Stimulated activated CD4-positive, alpha-beta T cell treated with anti-CD3 and anti-CD28 coated beads, Interleukin-2, amount 100 ng/mL, for 4 hours (primary cell): ENCODE data around the gene BPIFB1.

Experiments used
- DNase-seq: peaks from one replicate; pipeline ENCODE4 v3.0.0-alpha.2; 2020; ENCODE audit warnings: low read depth

The BPIFB1 gene

GRCh38 chr20:33282991-33283555, at the start of gene BPIFB1:
Gene BPIFB1, plus strand, starts transcription at chr20:33283214. Its CDS starts 2,860 bp downstream, at chr20:33286074.
- no peak for DNase-seq

GRCh38 chr20:33234050-33234449, 49.0 kb upstream of the BPIFB1 start:
- DNase-seq, result no peak

GRCh38 chr20:33235696-33236095, 47.3 kb upstream of the BPIFB1 start, which contains the start of gene BPIFA1:
Gene BPIFA1, plus strand, starts transcription at chr20:33235996. Its CDS starts 1,716 bp downstream, at chr20:33237712.
- DNase-seq, result no peak

- DNase-seq, result no peak
These were observed 46.7 kb upstream of the BPIFB1 start for GRCh38 chr20:33236351-33236750.

- DNase-seq, result no peak
These were observed 45.0 kb upstream of the BPIFB1 start for GRCh38 chr20:33237989-33238388.

- no peak for DNase-seq
These were observed 43.6 kb upstream of the BPIFB1 start for GRCh38 chr20:33239418-33239817.

GRCh38 chr20:33239979-33240736, 42.9 kb upstream of the BPIFB1 start:
- no peak for DNase-seq

GRCh38 chr20:33240923-33241322, 42.1 kb upstream of the BPIFB1 start:
- no peak for DNase-seq

- no peak for DNase-seq
These were observed 40.5 kb upstream of the BPIFB1 start for GRCh38 chr20:33242319-33243100.

GRCh38 chr20:33246077-33246476, 36.9 kb upstream of the BPIFB1 start:
- DNase-seq, result no peak

GRCh38 chr20:33249456-33249855, 33.6 kb upstream of the BPIFB1 start:
- DNase-seq, result no peak

GRCh38 chr20:33250666-33251065, 32.3 kb upstream of the BPIFB1 start:
- DNase-seq, result no peak

GRCh38 chr20:33251496-33251895, 31.5 kb upstream of the BPIFB1 start:
- DNase-seq, result no peak

GRCh38 chr20:33252460-33252859, 30.6 kb upstream of the BPIFB1 start:
- DNase-seq, result no peak

- DNase-seq, result no peak
These were observed 28.0 kb upstream of the BPIFB1 start for GRCh38 chr20:33255005-33255404.

- no peak for DNase-seq
These were observed 25.8 kb upstream of the BPIFB1 start for GRCh38 chr20:33257237-33257636.

GRCh38 chr20:33259371-33259770, 23.6 kb upstream of the BPIFB1 start:
- no peak for DNase-seq

- no peak for DNase-seq
These were observed 21.5 kb upstream of the BPIFB1 start for GRCh38 chr20:33261465-33261864.

GRCh38 chr20:33262658-33263065, 20.4 kb upstream of the BPIFB1 start:
- no peak for DNase-seq

GRCh38 chr20:33263784-33264183, 19.2 kb upstream of the BPIFB1 start:
- DNase-seq, result no peak

GRCh38 chr20:33267701-33268100, 15.3 kb upstream of the BPIFB1 start:
- DNase-seq, result no peak

GRCh38 chr20:33272155-33272873, 10.7 kb upstream of the BPIFB1 start:
- DNase-seq, result no peak
